Rectal smooth muscle tissue (tissue), 1 donor: Measurements from ENCODE around the gene KDF1.

Experiments
- H3K27ac ChIP-seq: one replicate; pipeline ENCODE4 v1.7.0; 2013; ENCODE audit warnings: low read depth, low read length, inconsistent platforms
- H3K27me3 ChIP-seq: one replicate; pipeline ENCODE4 v1.7.0; 2013; ENCODE audit warnings: low read length; ENCODE audit not compliant: control insufficient read depth, insufficient read depth
- H3K36me3 ChIP-seq: one replicate; pipeline ENCODE4 v1.7.0; 2013; ENCODE audit warnings: low read length; ENCODE audit not compliant: control insufficient read depth, insufficient read depth
- H3K4me1 ChIP-seq: one replicate; pipeline ENCODE4 v1.7.0; 2013; ENCODE audit warnings: low read length; ENCODE audit not compliant: control insufficient read depth, insufficient read depth
- H3K4me3 ChIP-seq: one replicate; pipeline ENCODE4 v1.7.0; 2013; ENCODE audit warnings: low read length
- H3K9ac ChIP-seq: one replicate; pipeline ENCODE4 v1.7.0; 2013; ENCODE audit warnings: low read length

The KDF1 gene

GRCh38 chr1:26915204-26915842, 44.9 kb downstream of the KDF1 start:
- H3K4me3 ChIP-seq = no peak overlapping the region
- H3K27ac ChIP-seq = no peak overlapping the region
- no peaks in the 10 kb centered on the region for H3K36me3 ChIP-seq
- H3K27me3 ChIP-seq = no peaks in the 10 kb centered on the region
- H3K9ac ChIP-seq = no peak overlapping the region
- H3K4me1 ChIP-seq = no peaks in the 10 kb centered on the region

- H3K4me1 ChIP-seq = no peaks in the 10 kb centered on the region
- H3K36me3 ChIP-seq = no peaks in the 10 kb centered on the region
- H3K27me3 ChIP-seq = no peaks in the 10 kb centered on the region
- H3K9ac ChIP-seq = no peak within 1 kb of the TSS
- H3K27ac ChIP-seq = no peak within 1 kb of the TSS
- no peak within 1 kb of the TSS for H3K4me3 ChIP-seq
Observed at GRCh38 chr1:26913754-26914619, 46.3 kb downstream of the KDF1 start, which contains the start of gene NR0B2. NR0B2 (minus strand) TSS chr1:26913975; CDS start chr1:26913940, 35 bp downstream.

- H3K27ac ChIP-seq = no peak overlapping the region
- H3K4me1 ChIP-seq = no peaks in the 10 kb centered on the region
- H3K27me3 ChIP-seq = no peaks in the 10 kb centered on the region
- H3K36me3 ChIP-seq = no peaks in the 10 kb centered on the region
- H3K9ac ChIP-seq = no peak overlapping the region
- H3K4me3 ChIP-seq = no peak overlapping the region
Observed at GRCh38 chr1:26913389-26913753, 46.9 kb downstream of the KDF1 start.

- H3K36me3 ChIP-seq = no peaks in the 10 kb centered on the region
- no peaks in the 10 kb centered on the region for H3K27me3 ChIP-seq
- H3K9ac ChIP-seq = no peak overlapping the region
- H3K27ac ChIP-seq = no peak overlapping the region
- no peaks in the 10 kb centered on the region for H3K4me1 ChIP-seq
- no peak overlapping the region for H3K4me3 ChIP-seq
Observed at GRCh38 chr1:26912147-26912490, 48.1 kb downstream of the KDF1 start.

- Histone ChIP-seq H3K36me3 (no peaks in the 10 kb centered on the region), H3K27ac (no peak overlapping the region), H3K4me3 (no peak overlapping the region), H3K27me3 (no peaks in the 10 kb centered on the region), H3K4me1 (no peaks in the 10 kb centered on the region), H3K9ac (no peak overlapping the region)
Observed at GRCh38 chr1:26911399-26912146, 48.7 kb downstream of the KDF1 start.

GRCh38 chr1:26910343-26911160, 49.7 kb downstream of the KDF1 start:
- Histone ChIP-seq H3K27ac (no peak overlapping the region), H3K36me3 (no peaks in the 10 kb centered on the region), H3K4me3 (no peak overlapping the region), H3K9ac (no peak overlapping the region), H3K27me3 (no peaks in the 10 kb centered on the region), H3K4me1 (no peaks in the 10 kb centered on the region)

GRCh38 chr1:26909951-26910342, 50.3 kb downstream of the KDF1 start:
- Histone ChIP-seq H3K4me3 (no peak overlapping the region), H3K36me3 (no peaks in the 10 kb centered on the region), H3K9ac (no peak overlapping the region), H3K4me1 (no peaks in the 10 kb centered on the region), H3K27ac (no peak overlapping the region), H3K27me3 (no peaks in the 10 kb centered on the region)

GRCh38 chr1:26907071-26907917, 53.0 kb downstream of the KDF1 start:
- Histone ChIP-seq H3K4me3 (no peak overlapping the region), H3K36me3 (no peaks in the 10 kb centered on the region), H3K9ac (no peak overlapping the region), H3K27ac (no peak overlapping the region), H3K27me3 (no peaks in the 10 kb centered on the region), H3K4me1 (no peaks in the 10 kb centered on the region)

GRCh38 chr1:26900815-26901511, 59.3 kb downstream of the KDF1 start:
- peaks cover 12% of the 10 kb centered on the region for H3K4me1 ChIP-seq
- peak overlapping the region; percentile 100 for H3K4me3 ChIP-seq
- H3K27me3 ChIP-seq = no peaks in the 10 kb centered on the region
- H3K9ac ChIP-seq = no peak overlapping the region
- peak overlapping the region; percentile 88 for H3K27ac ChIP-seq
- H3K36me3 ChIP-seq = peaks cover 5% of the 10 kb centered on the region

GRCh38 chr1:26900001-26900814, 60.1 kb downstream of the KDF1 start, which contains the start of gene GPATCH3:
GPATCH3 (minus strand) TSS chr1:26900467; CDS start chr1:26900442, 25 bp downstream.
- H3K36me3 ChIP-seq = peaks cover 5% of the 10 kb centered on the region
- H3K4me1 ChIP-seq = peaks cover 12% of the 10 kb centered on the region
- peak within 1 kb of the TSS; percentile 88 for H3K27ac ChIP-seq
- H3K4me3 ChIP-seq = peak within 1 kb of the TSS; percentile 100
- peak within 1 kb of the TSS; percentile 96 for H3K9ac ChIP-seq
- no peaks in the 10 kb centered on the region for H3K27me3 ChIP-seq
